CD4-positive, alpha-beta T cell treated with Interleukin-1 beta for 1 hour (primary cell): ENCODE data around the gene SFPQ.
"Not testable (repeated sequence)": the region's sequence is repeated elsewhere in the genome, so short reads cannot be mapped to it uniquely, and the experiment has no call there.

ENCODE experiments used
- DNase-seq, 2 donors: peaks; one replicate each; pipeline ENCODE4 v3.0.0-alpha.2; 2020 to 2022

Gene SFPQ

GRCh38 chr1:35192853-35193664 is at the start of gene SFPQ:
SFPQ (minus strand) TSS chr1:35193145; CDS start chr1:35193049, 96 bp downstream.
- DNase-seq, result peak; percentile 97 to 99

- DNase-seq, result not testable (repeated sequence)
These were observed 43.8 kb upstream of the SFPQ start for GRCh38 chr1:35236772-35237171.

GRCh38 chr1:35231287-35231686 is 38.3 kb upstream of the SFPQ start:
- DNase-seq, result no peak

- no peak for DNase-seq
These were observed 36.8 kb upstream of the SFPQ start for GRCh38 chr1:35229587-35230360.

GRCh38 chr1:35226546-35226945 is 33.6 kb upstream of the SFPQ start:
- no peak for DNase-seq

- no peak for DNase-seq
These were observed 30.2 kb upstream of the SFPQ start for GRCh38 chr1:35223084-35223630.

GRCh38 chr1:35222322-35223083 is 29.6 kb upstream of the SFPQ start:
- no peak for DNase-seq

GRCh38 chr1:35220976-35221375 is 28.0 kb upstream of the SFPQ start:
- peak; percentile 3 to 14 for DNase-seq

- no peak for DNase-seq
These were observed 22.4 kb upstream of the SFPQ start for GRCh38 chr1:35215346-35215745.

GRCh38 chr1:35211120-35211414 is 18.1 kb upstream of the SFPQ start:
- no peak for DNase-seq

- no peak for DNase-seq
These were observed 17.6 kb upstream of the SFPQ start for GRCh38 chr1:35210321-35211119.

GRCh38 chr1:35203295-35203694 is 10.3 kb upstream of the SFPQ start:
- no peak for DNase-seq

GRCh38 chr1:35202048-35202719 is 9.2 kb upstream of the SFPQ start:
- DNase-seq, result peak; percentile 70 to 78

- DNase-seq, result no peak
These were observed 8.7 kb upstream of the SFPQ start for GRCh38 chr1:35201631-35202030.

- DNase-seq, result peak; percentile 88 to 90
These were observed 691 bp downstream of the SFPQ start for GRCh38 chr1:35192056-35192852.

GRCh38 chr1:35191429-35192055 is 1.4 kb downstream of the SFPQ start:
- DNase-seq, result no peak

- DNase-seq, result no peak
These were observed 2.2 kb downstream of the SFPQ start for GRCh38 chr1:35190784-35191183.

GRCh38 chr1:35188578-35189392 is 4.2 kb downstream of the SFPQ start:
- DNase-seq, result no peak

- no peak for DNase-seq
These were observed 5.1 kb downstream of the SFPQ start for GRCh38 chr1:35187816-35188342.
